HG02763 (cell line): ENCODE results near the gene CDRT15L2.
"Not testable (repeated sequence)": the region's sequence is repeated elsewhere in the genome, so short reads cannot be mapped to it uniquely, and the experiment has no call there.

Experiments used
- ATAC-seq: cut with Tn5 transposase; IDR thresholded peaks from one replicate; pipeline ENCODE4 v1.9.1; 2021; ENCODE audit warnings: mild to moderate bottlenecking, moderate library complexity; ENCODE audit not compliant: unreplicated experiment

CDRT15L2 gene

GRCh38 chr17:20579424-20579823, at the start of gene CDRT15L2:
Gene CDRT15L2 (plus strand): TSS chr17:20579724. CDS start chr17:20579744, 20 bp downstream.
- ATAC-seq = not testable (repeated sequence)

- ATAC-seq = not testable (repeated sequence)
These were observed 49.4 kb upstream of the CDRT15L2 start for GRCh38 chr17:20530104-20530503.

- not testable (repeated sequence) for ATAC-seq
These were observed 46.9 kb upstream of the CDRT15L2 start for GRCh38 chr17:20532544-20533090.

GRCh38 chr17:20533206-20533605, 46.3 kb upstream of the CDRT15L2 start:
- ATAC-seq = not testable (repeated sequence)

GRCh38 chr17:20534711-20535550, 44.6 kb upstream of the CDRT15L2 start:
- ATAC-seq = not testable (repeated sequence)

- ATAC-seq = peak; percentile 93
These were observed 39.1 kb upstream of the CDRT15L2 start for GRCh38 chr17:20540414-20540813.

- not testable (repeated sequence) for ATAC-seq
These were observed 38.7 kb upstream of the CDRT15L2 start for GRCh38 chr17:20540865-20541264.

- not testable (repeated sequence) for ATAC-seq
These were observed 37.5 kb upstream of the CDRT15L2 start for GRCh38 chr17:20541853-20542546.

GRCh38 chr17:20547923-20548322, 31.6 kb upstream of the CDRT15L2 start:
- not testable (repeated sequence) for ATAC-seq

GRCh38 chr17:20552920-20553319, 26.6 kb upstream of the CDRT15L2 start:
- ATAC-seq = not testable (repeated sequence)

GRCh38 chr17:20554728-20555127, 24.8 kb upstream of the CDRT15L2 start:
- not testable (repeated sequence) for ATAC-seq

- not testable (repeated sequence) for ATAC-seq
These were observed 24.2 kb upstream of the CDRT15L2 start for GRCh38 chr17:20555135-20556010.

GRCh38 chr17:20558096-20558495, 21.4 kb upstream of the CDRT15L2 start:
- ATAC-seq = not testable (repeated sequence)

GRCh38 chr17:20559018-20559417, 20.5 kb upstream of the CDRT15L2 start:
- ATAC-seq = not testable (repeated sequence)

GRCh38 chr17:20562587-20562986, 16.9 kb upstream of the CDRT15L2 start:
- ATAC-seq = no peak

GRCh38 chr17:20565245-20565644, 14.3 kb upstream of the CDRT15L2 start:
- ATAC-seq = not testable (repeated sequence)

GRCh38 chr17:20565711-20566110, 13.8 kb upstream of the CDRT15L2 start:
- ATAC-seq = no peak

- ATAC-seq = not testable (repeated sequence)
These were observed 12.8 kb upstream of the CDRT15L2 start for GRCh38 chr17:20566736-20567135.

- not testable (repeated sequence) for ATAC-seq
These were observed 12.1 kb upstream of the CDRT15L2 start for GRCh38 chr17:20567421-20567820.

GRCh38 chr17:20568604-20569003, 10.9 kb upstream of the CDRT15L2 start:
- not testable (repeated sequence) for ATAC-seq
